ENCODE results near the gene TMEM11.

- TF ChIP-seq GATA1 (IDR thresholded peaks at IDR 0.05; ENCODE audit: low read depth, low read length) (no peak), POLR2A (IDR thresholded peaks at IDR 0.05; ENCODE audit: low read length) (no peak)
These were observed 19.8 kb upstream of the TMEM11 start for GRCh38 chr17:21233581-21234347.

All from erythroblast (primary cell).